Measurements from ENCODE around the gene SMIM5.

The SMIM5 gene

GRCh38 chr17:75632863-75633485, at the start of gene SMIM5:
SMIM5 (plus strand) TSS chr17:75633434; CDS start chr17:75640202, 6,768 bp downstream.
- peak; percentile 97 for TF ChIP-seq CTCF (IDR thresholded peaks at IDR 0.05; ENCODE audit: extremely low read depth, insufficient read depth, missing control alignments)
- DNase-seq (ENCODE audit: low spot score) = peak; percentile 96
- in situ Hi-C loops (cut with MboI; ENCODE audit: low pct_unique_long_range_greater_than_20kb, low sequenced_read_pairs, unreplicated experiment) = no loop called here

GRCh38 chr17:75584849-75585175, 48.4 kb upstream of the SMIM5 start:
- DNase-seq (ENCODE audit: low spot score) = no peak
- in situ Hi-C loops (cut with MboI; ENCODE audit: low pct_unique_long_range_greater_than_20kb, low sequenced_read_pairs, unreplicated experiment) = no loop called here
- no peak for TF ChIP-seq CTCF (IDR thresholded peaks at IDR 0.05; ENCODE audit: extremely low read depth, insufficient read depth, missing control alignments)

- in situ Hi-C loops (cut with MboI; ENCODE audit: low pct_unique_long_range_greater_than_20kb, low sequenced_read_pairs, unreplicated experiment) = no loop called here
- peak; percentile 7 for TF ChIP-seq CTCF (IDR thresholded peaks at IDR 0.05; ENCODE audit: extremely low read depth, insufficient read depth, missing control alignments)
- DNase-seq (ENCODE audit: low spot score) = peak; percentile 68
Measured at GRCh38 chr17:75587675-75588595, 45.3 kb upstream of the SMIM5 start, which contains the start of gene MYO15B. MYO15B (plus strand) TSS chr17:75587800; CDS start chr17:75588058, 258 bp downstream.

GRCh38 chr17:75588596-75589011, 44.6 kb upstream of the SMIM5 start:
- DNase-seq (ENCODE audit: low spot score) = peak; percentile 54
- TF ChIP-seq CTCF (IDR thresholded peaks at IDR 0.05; ENCODE audit: extremely low read depth, insufficient read depth, missing control alignments) = no peak
- in situ Hi-C loops (cut with MboI; ENCODE audit: low pct_unique_long_range_greater_than_20kb, low sequenced_read_pairs, unreplicated experiment) = no loop called here

- peak; percentile 100 for DNase-seq (ENCODE audit: low spot score)
- in situ Hi-C loops (cut with MboI; ENCODE audit: low pct_unique_long_range_greater_than_20kb, low sequenced_read_pairs, unreplicated experiment) = no loop called here
- TF ChIP-seq CTCF (IDR thresholded peaks at IDR 0.05; ENCODE audit: extremely low read depth, insufficient read depth, missing control alignments) = peak; percentile 88
Measured at GRCh38 chr17:75589012-75589918, 44.0 kb upstream of the SMIM5 start.

GRCh38 chr17:75589919-75590303, 43.3 kb upstream of the SMIM5 start:
- in situ Hi-C loops (cut with MboI; ENCODE audit: low pct_unique_long_range_greater_than_20kb, low sequenced_read_pairs, unreplicated experiment) = no loop called here
- no peak for DNase-seq (ENCODE audit: low spot score)
- TF ChIP-seq CTCF (IDR thresholded peaks at IDR 0.05; ENCODE audit: extremely low read depth, insufficient read depth, missing control alignments) = no peak

All from GM13977 (cell line).